Astrocyte of the hippocampus (primary cell): ENCODE results near the gene OGFR.

Experiments used
- DNase-seq: peaks from one replicate; pipeline ENCODE4 v3.0.0; 2011; ENCODE audit warnings: low read depth, low spot score

Gene OGFR

GRCh38 chr20:62825986-62826645 is 21.5 kb downstream of the OGFR start:
- DNase-seq = no peak

- no peak for DNase-seq
These were observed 22.1 kb downstream of the OGFR start for GRCh38 chr20:62826646-62827310.

GRCh38 chr20:62827311-62828038 is 22.8 kb downstream of the OGFR start:
- no peak for DNase-seq

GRCh38 chr20:62828051-62828450 is 23.4 kb downstream of the OGFR start:
- DNase-seq = no peak

- DNase-seq = no peak
These were observed 24.0 kb downstream of the OGFR start for GRCh38 chr20:62828511-62829230.

GRCh38 chr20:62829231-62830230 is 24.9 kb downstream of the OGFR start:
- DNase-seq = no peak

GRCh38 chr20:62830251-62830650 is 25.6 kb downstream of the OGFR start:
- DNase-seq = no peak

- DNase-seq = no peak
These were observed 26.2 kb downstream of the OGFR start for GRCh38 chr20:62830821-62831220.

- DNase-seq = no peak
These were observed 26.7 kb downstream of the OGFR start for GRCh38 chr20:62831361-62831788.

GRCh38 chr20:62831854-62832211 is 27.2 kb downstream of the OGFR start:
- DNase-seq = no peak

GRCh38 chr20:62832212-62832922 is 27.7 kb downstream of the OGFR start:
- DNase-seq = peak; percentile 37

GRCh38 chr20:62832951-62833391 is 28.3 kb downstream of the OGFR start:
- DNase-seq = no peak

- no peak for DNase-seq
These were observed 30.5 kb downstream of the OGFR start for GRCh38 chr20:62834967-62835730.

- DNase-seq = no peak
These were observed 31.6 kb downstream of the OGFR start for GRCh38 chr20:62835931-62836861.

- no peak for DNase-seq
These were observed 32.4 kb downstream of the OGFR start for GRCh38 chr20:62836967-62837490.

- no peak for DNase-seq
These were observed 33.1 kb downstream of the OGFR start for GRCh38 chr20:62837790-62838127.

- no peak for DNase-seq
These were observed 33.7 kb downstream of the OGFR start for GRCh38 chr20:62838128-62838891.
